Tibial nerve (tissue), 4 donors: ENCODE measurements around the gene NAMPT. TPM values are rescaled to one million over a fixed set of nuclear protein-coding genes. Genes with fewer than 3 reads are reported as not detected.

Experiments
- DNase-seq, 2 donors: peaks; one replicate each; pipeline ENCODE4 v3.0.0-alpha.2; 2019; ENCODE audit warnings: low spot score in 2 of 2
- H3K27ac ChIP-seq, 4 donors: fragments of 200-600 bp; sonication (generic) in 3 of 4; one replicate each; pipeline ENCODE4 v1.5.1; 2017 to 2019; ENCODE audit warnings: mild to moderate bottlenecking in 1 of 4
- H3K27me3 ChIP-seq, 2 donors: fragments of 200-600 bp; sonication (generic) in 1 of 2; one replicate each; pipeline versions ENCODE4 v1.5.1 to v1.6.0; 2017 to 2019
- H3K36me3 ChIP-seq, 3 donors: fragments of 200-600 bp; sonication (generic); one replicate each; pipeline ENCODE4 v1.5.1; 2018 to 2019
- H3K4me1 ChIP-seq, 4 donors: fragments of 200-600 bp; sonication (generic) in 3 of 4; one replicate each; pipeline ENCODE4 v1.5.1; 2017 to 2019
- H3K4me3 ChIP-seq, 4 donors: fragments of 200-600 bp; sonication (generic) in 3 of 4; one replicate each; pipeline ENCODE4 v1.5.1; 2017 to 2019; ENCODE audit warnings: mild to moderate bottlenecking in 1 of 4, moderate library complexity in 1 of 4
- H3K9me3 ChIP-seq, 4 donors: fragments of 200-600 bp; sonication (generic) in 3 of 4; one replicate each; pipeline ENCODE4 v1.5.1; 2017 to 2019
- CTCF ChIP-seq, 5 experiments: fragments of 200-600 bp in 3 of 5; fragments of 450-650 bp in 2 of 5; sonication (generic) in 3 of 5; IDR thresholded peaks; one replicate each; pipeline ENCODE4 v1.5.1; 2016 to 2019; ENCODE audit warnings: antibody characterized with exemption in 5 of 5, mild to moderate bottlenecking in 3 of 5, moderate library complexity in 2 of 5
- EP300 ChIP-seq, 2 donors: sonication (generic); formaldehyde crosslinking; IDR thresholded peaks; one replicate each; pipeline ENCODE4 v1.6.1; 2017; ENCODE audit warnings: antibody characterized with exemption in 2 of 2, mild to moderate bottlenecking in 1 of 2
- POLR2A ChIP-seq, 2 donors: fragments of 450-650 bp; IDR thresholded peaks; one replicate each; pipeline ENCODE4 v1.6.1; 2017; ENCODE audit warnings: antibody characterized with exemption in 2 of 2, mild to moderate bottlenecking in 2 of 2, moderate library complexity in 2 of 2
- WGBS, 2 donors: methylation state at CpG; one replicate each; pipeline ENCODE4 v1.1.5; 2018; 5-methylcytosine and 5-hydroxymethylcytosine counted together
- total RNA-seq, 4 donors: library from RNA; depleted of rRNA; stranded (reverse); fragments of >200 nt; gene quantifications; one replicate each; pipeline ENCODE4 v1.1.0, GENCODE V29; 2016

The NAMPT gene
- total RNA-seq, 4 donors from 2014 or later, result 69.1 to 270 (median 87.3) TPM

- TF ChIP-seq POLR2A (IDR thresholded peaks at IDR 0.05), result no peak
- no peak for TF ChIP-seq CTCF (IDR thresholded peaks at IDR 0.05)
- TF ChIP-seq EP300 (IDR thresholded peaks at IDR 0.05), result no peak
- H3K27me3 ChIP-seq, result no peaks in the 10 kb centered on the region
- H3K4me3 ChIP-seq, result no peak overlapping the region
- H3K27ac ChIP-seq, result no peak overlapping the region
- WGBS, 2 donors, result 56 to 63% methylated on average over 3 of the region's 3 CpGs
- H3K36me3 ChIP-seq, result no peaks in the 10 kb centered on the region
- DNase-seq, result no peak
- H3K9me3 ChIP-seq, result peaks cover 0 to 4% (median 0%) of the 10 kb centered on the region in 4 donors
- H3K4me1 ChIP-seq, result no peaks in the 10 kb centered on the region
Measured at GRCh38 chr7:106205621-106206222, 79.1 kb downstream of the NAMPT start.

DNA sequence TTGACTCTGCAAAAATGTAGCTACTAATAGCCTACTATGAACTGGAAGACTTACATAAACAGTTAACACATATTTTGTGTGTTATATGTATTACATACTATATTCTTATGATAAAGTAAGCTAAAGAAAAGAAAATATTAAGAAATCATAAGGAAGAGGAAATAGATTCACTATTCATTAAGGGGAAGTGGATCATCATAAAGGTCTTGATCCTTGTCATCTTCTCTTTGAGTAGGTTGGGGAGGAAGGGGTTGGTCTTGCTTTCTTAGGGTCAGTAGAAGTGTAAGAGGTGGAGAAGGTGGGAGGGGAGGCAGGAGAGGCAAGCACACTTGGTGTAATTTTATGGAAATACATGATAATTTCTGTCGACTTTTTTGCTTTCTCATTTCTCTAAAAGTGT lies 81.3 kb downstream of the NAMPT start:
- H3K9me3 ChIP-seq, result no peaks in the 10 kb centered on the region
- WGBS, 2 donors, result 28 to 43% methylated on average over 1 of the region's 1 CpG
- no peak overlapping the region for H3K27ac ChIP-seq
- DNase-seq, result no peak
- no peak overlapping the region for H3K4me3 ChIP-seq
- H3K36me3 ChIP-seq, result no peaks in the 10 kb centered on the region
- TF ChIP-seq CTCF (IDR thresholded peaks at IDR 0.05) (no peak), POLR2A (IDR thresholded peaks at IDR 0.05) (no peak), EP300 (IDR thresholded peaks at IDR 0.05) (no peak)
- H3K4me1 ChIP-seq, result peaks cover 0 to 6% (median 0%) of the 10 kb centered on the region in 4 donors
- no peaks in the 10 kb centered on the region for H3K27me3 ChIP-seq

DNA sequence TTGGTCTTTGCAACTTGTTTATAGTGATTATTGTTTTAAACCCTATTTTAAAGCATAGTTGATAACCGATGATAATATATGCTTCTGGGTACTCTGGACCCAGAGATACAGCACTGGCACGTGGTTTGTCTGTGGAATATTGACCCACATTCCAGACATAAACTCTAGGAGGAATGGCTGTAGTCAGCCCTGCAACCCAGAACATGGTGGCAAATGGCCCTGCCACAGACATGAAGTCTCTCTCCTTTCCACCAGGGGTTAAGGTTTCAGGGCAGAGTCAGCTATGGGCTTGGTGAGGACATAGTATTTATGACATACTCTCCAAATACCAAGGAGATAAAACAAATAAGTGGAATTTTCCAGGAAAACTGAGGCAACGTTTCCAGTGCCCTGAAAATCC lies 83.6 kb downstream of the NAMPT start:
- Histone ChIP-seq H3K27ac (no peak overlapping the region), H3K36me3 (no peaks in the 10 kb centered on the region), H3K4me1 (peaks cover 0 to 6% (median 0%) of the 10 kb centered on the region in 4 donors), H3K27me3 (no peaks in the 10 kb centered on the region), H3K4me3 (no peak overlapping the region), H3K9me3 (no peaks in the 10 kb centered on the region)
- no peak for DNase-seq
- WGBS, 2 donors, result 71 to 75% methylated on average over 3 of the region's 3 CpGs
- TF ChIP-seq CTCF (IDR thresholded peaks at IDR 0.05), result no peak
- TF ChIP-seq EP300 (IDR thresholded peaks at IDR 0.05), result no peak
- TF ChIP-seq POLR2A (IDR thresholded peaks at IDR 0.05), result no peak

GRCh38 chr7:106199813-106200364 lies 84.9 kb downstream of the NAMPT start:
- no peak for DNase-seq
- no peak overlapping the region for H3K4me3 ChIP-seq
- no peaks in the 10 kb centered on the region for H3K9me3 ChIP-seq
- no peak overlapping the region for H3K27ac ChIP-seq
- no peaks in the 10 kb centered on the region for H3K36me3 ChIP-seq
- no peaks in the 10 kb centered on the region for H3K27me3 ChIP-seq
- TF ChIP-seq CTCF (IDR thresholded peaks at IDR 0.05) (no peak), POLR2A (IDR thresholded peaks at IDR 0.05) (no peak), EP300 (IDR thresholded peaks at IDR 0.05) (no peak)
- H3K4me1 ChIP-seq, result peaks cover 0 to 6% (median 0%) of the 10 kb centered on the region in 4 donors
- 70 to 73% methylated on average over 6 of the region's 6 CpGs for WGBS, 2 donors

GRCh38 chr7:106199024-106199423 lies 85.8 kb downstream of the NAMPT start:
- no peak for TF ChIP-seq CTCF (IDR thresholded peaks at IDR 0.05)
- TF ChIP-seq EP300 (IDR thresholded peaks at IDR 0.05), result no peak
- no peak for TF ChIP-seq POLR2A (IDR thresholded peaks at IDR 0.05)
- H3K27me3 ChIP-seq, result no peaks in the 10 kb centered on the region
- no peak overlapping the region for H3K4me3 ChIP-seq
- H3K27ac ChIP-seq, result no peak overlapping the region
- DNase-seq, result no peak
- peaks cover 0 to 6% (median 0%) of the 10 kb centered on the region in 4 donors for H3K4me1 ChIP-seq
- no peaks in the 10 kb centered on the region for H3K36me3 ChIP-seq
- no peaks in the 10 kb centered on the region for H3K9me3 ChIP-seq
- WGBS, 2 donors, result 73 to 79% methylated on average over 1 of the region's 1 CpG
